VCaP (cell line): ENCODE measurements around the gene GAGE12J.
"Not testable (repeated sequence)": the region's sequence is repeated elsewhere in the genome, so short reads cannot be mapped to it uniquely, and the experiment has no call there.

Source experiments
- H3K27ac ChIP-seq: fragments of 450-650 bp; 2 replicates; pipeline ENCODE4 v1.5.1; 2017

GAGE12J gene

DNA sequence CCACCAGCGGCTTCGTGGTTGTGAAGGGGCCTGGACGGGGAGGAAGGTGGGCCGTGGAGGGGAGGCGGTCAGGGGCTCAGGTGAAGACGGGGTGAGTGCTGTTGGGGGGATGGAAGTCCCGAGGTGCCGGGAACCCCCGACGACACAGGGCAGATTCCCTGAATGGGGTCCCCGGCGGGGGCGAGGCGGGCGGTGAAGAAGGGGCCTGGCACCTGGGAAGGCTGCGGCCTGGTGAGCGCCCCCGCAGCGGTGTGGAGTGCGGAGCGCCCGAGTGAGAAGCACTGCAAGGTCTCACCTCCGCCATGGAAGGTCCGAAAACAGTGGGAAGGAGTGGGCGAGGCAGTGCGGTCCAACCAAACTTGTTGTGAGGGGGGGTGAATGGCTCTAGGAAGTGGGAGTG is 10.0 kb downstream of the GAGE12J start:
- H3K27ac ChIP-seq, result not testable (repeated sequence)

DNA sequence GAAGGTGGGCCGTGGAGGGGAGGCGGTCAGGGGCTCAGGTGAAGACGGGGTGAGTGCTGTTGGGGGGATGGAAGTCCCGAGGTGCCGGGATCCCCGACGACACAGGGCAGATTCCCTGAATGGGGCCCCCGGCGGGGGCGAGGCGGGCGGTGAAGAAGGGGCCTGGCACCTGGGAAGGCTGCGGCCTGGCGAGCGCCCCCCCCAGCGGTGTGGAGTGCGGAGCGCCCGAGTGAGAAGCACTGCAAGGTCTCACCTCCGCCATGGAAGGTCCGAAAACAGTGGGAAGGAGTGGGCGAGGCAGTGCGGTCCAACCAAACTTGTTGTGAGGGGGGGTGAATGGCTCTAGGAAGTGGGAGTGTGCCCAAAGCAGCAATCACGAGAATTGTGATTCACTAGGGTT is 19.6 kb downstream of the GAGE12J start:
- not testable (repeated sequence) for H3K27ac ChIP-seq

DNA sequence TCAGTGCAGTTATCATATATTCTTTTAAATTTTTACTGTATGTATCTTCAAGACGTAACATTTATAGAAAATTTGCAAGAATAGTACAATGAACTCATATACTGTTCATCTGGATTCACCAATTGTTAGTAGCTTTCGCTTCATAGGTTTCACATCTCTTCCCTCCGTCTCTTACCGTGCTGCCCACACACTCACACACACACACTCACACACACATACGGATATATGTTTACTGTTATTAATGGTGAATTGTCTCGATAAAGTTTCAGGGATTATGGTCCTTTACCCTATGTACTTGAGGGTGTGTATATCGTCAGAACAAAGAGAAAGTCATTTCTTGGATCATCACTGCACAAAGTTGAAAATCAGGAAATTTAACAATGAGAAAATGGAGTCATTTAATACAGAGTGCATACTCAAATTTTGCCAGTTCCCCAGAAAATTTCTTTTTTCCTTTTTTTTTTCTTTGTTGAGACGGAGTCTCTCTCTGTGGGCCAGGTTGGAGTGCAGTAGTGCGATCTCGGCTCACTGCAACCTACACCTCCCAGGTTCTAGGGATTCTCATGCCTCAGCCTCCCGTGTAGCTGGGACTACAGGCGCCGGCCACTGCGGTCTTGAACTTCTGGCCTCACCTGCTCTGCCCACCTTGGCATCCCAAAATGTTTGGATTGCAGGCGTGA is 22.8 kb downstream of the GAGE12J start:
- H3K27ac ChIP-seq, result not testable (repeated sequence)

DNA sequence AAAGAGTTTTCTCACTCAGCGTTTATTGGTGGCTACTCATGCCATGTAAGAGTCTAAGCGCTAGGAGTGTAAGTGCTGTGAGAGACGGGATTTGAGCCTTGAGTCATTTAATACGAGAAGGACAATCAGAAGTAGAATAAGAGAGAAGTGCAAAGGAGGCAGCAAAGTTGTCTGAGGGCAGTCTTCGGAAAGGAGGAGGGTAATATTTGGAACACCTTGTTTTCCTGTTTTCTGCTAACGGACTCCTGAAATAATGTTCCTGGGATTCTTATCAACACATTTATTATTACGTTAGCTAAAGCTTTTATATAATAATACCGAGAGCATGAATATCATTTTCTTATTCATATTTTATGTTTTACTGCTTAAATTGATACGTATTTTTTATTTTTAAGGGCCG is 23.6 kb downstream of the GAGE12J start:
- H3K27ac ChIP-seq, result not testable (repeated sequence)

DNA sequence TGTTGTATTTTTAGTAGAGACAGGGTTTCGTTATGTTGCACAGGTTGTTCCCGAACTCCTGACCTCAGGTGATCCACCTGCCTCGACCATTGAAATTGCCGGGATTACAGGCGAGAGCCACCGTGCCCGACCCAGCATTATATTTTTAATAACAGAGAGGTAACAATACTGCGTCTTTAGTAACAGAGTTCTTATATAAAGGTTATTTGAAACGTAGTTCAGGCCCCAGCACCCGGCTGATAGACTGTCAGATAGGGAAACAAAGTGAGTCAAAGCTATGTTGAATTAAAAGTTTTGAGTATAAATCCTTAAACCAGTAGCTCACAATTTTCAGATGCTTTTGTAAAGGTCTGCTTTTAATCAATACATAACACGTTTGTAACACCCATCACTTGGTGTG is 24.3 kb downstream of the GAGE12J start:
- H3K27ac ChIP-seq, result not testable (repeated sequence)
